HepG2 (cell line): ENCODE data around the gene TMEM141. TPM values are rescaled to one million over a fixed set of nuclear protein-coding genes. Genes with fewer than 3 reads are reported as not detected.
A peak's percentile ranks its signal among the peaks of the same experiment; 100 is the strongest.

Experiments used
- CENPT ChIP-seq: sonication (generic); formaldehyde crosslinking; IDR thresholded peaks from 2 replicates; pipeline ENCODE4 v1.8.0; 2022; ENCODE audit warnings: low read depth, mild to moderate bottlenecking, moderate library complexity, missing genetic modification reagents
- CHD2 ChIP-seq: IDR thresholded peaks from 2 replicates; pipeline ENCODE4 v1.6.1; 2011; ENCODE audit warnings: low read depth, low read length, improper control_type of control experiment
- GABPB1 ChIP-seq: IDR thresholded peaks from 2 replicates; pipeline ENCODE4 v1.6.1; 2016; ENCODE audit warnings: mild to moderate bottlenecking, missing genetic modification reagents, moderate library complexity, missing compliant biosample characterization
- MEF2D ChIP-seq: sonication (generic); formaldehyde crosslinking; IDR thresholded peaks from 2 replicates; pipeline ENCODE4 v1.5.1; 2020; ENCODE audit warnings: mild to moderate bottlenecking, missing genetic modification reagents
- NFE2L1 ChIP-seq: sonication (generic); formaldehyde crosslinking; IDR thresholded peaks from 2 replicates; pipeline ENCODE4 v1.4.0; 2020; ENCODE audit warnings: missing genetic modification reagents, mild to moderate bottlenecking, borderline replicate concordance
- PAF1 ChIP-seq: IDR thresholded peaks from 2 replicates; pipeline ENCODE4 v1.6.1; 2016; ENCODE audit warnings: missing genetic modification reagents, missing compliant biosample characterization
- POLR2AphosphoS5 ChIP-seq: IDR thresholded peaks from 2 replicates; pipeline ENCODE4 v1.6.1; 2012; ENCODE audit warnings: low read depth, low read length
- RBM22 ChIP-seq: fragments of 200-400 bp; formaldehyde crosslinking; optimal IDR thresholded peaks from 2 replicates; pipeline ENCODE3; 2017; ENCODE audit warnings: mild to moderate bottlenecking, low read length, moderate library complexity
- ZNF225 ChIP-seq: sonication (generic); formaldehyde crosslinking; IDR thresholded peaks from 2 replicates; pipeline ENCODE4 v1.4.0; 2020; ENCODE audit warnings: mild to moderate bottlenecking, missing genetic modification reagents
- ZNF251 ChIP-seq: sonication (generic); formaldehyde crosslinking; IDR thresholded peaks from 2 replicates; pipeline ENCODE4 v1.9.0; 2021; ENCODE audit warnings: mild to moderate bottlenecking, missing genetic modification reagents
- ZNF256 ChIP-seq: sonication (generic); formaldehyde crosslinking; conservative IDR thresholded peaks from 2 replicates; pipeline ENCODE4 v1.4.0; 2020; ENCODE audit warnings: missing genetic modification reagents
- ZNF747 ChIP-seq: sonication (generic); formaldehyde crosslinking; IDR thresholded peaks from 2 replicates; pipeline ENCODE4 v1.8.1; 2023; ENCODE audit warnings: missing genetic modification reagents, mild to moderate bottlenecking, borderline replicate concordance
- ZNF879 ChIP-seq: sonication (generic); formaldehyde crosslinking; IDR thresholded peaks from 2 replicates; pipeline ENCODE4 v1.8.1; 2023; ENCODE audit warnings: missing genetic modification reagents
- ZSCAN12 ChIP-seq: sonication (generic); formaldehyde crosslinking; IDR thresholded peaks from 2 replicates; pipeline ENCODE4 v1.9.0; 2021; ENCODE audit warnings: mild to moderate bottlenecking, missing genetic modification reagents
- polyA plus RNA-seq, 8 experiments: library from polyadenylated mRNA; depleted of rRNA in 3 of 8; stranded (reverse) in 7 of 8; unstranded in 1 of 8; fragments of >200 nt; fragmentation: Illumina TruSeq in 4 of 8; extraction: Trizol in 4 of 8; gene quantifications; 2 replicates each; pipeline versions ENCODE4 v1.2.1 to v1.2.3, GENCODE V29; 2011 to 2016; ENCODE audit warnings: low read depth in 4 of 8, missing spikeins in 1 of 8, mixed read lengths in 1 of 8; ENCODE audit not compliant: insufficient read depth in 1 of 8
- total RNA-seq, 5 experiments: library from RNA; depleted of rRNA; stranded (reverse); fragments of >200 nt; fragmentation: Illumina TruSeq; extraction: Trizol; gene quantifications; 2 replicates each; pipeline ENCODE4 v1.2.3, GENCODE V29; 2016; ENCODE audit warnings: low read depth in 1 of 5
- TF ChIP-seq, protein P1 (sequence below): sonication (generic); formaldehyde crosslinking; IDR thresholded peaks from 2 replicates; pipeline ENCODE4 v1.4.0; 2020; ENCODE audit warnings: mild to moderate bottlenecking, missing genetic modification reagents, borderline replicate concordance
- TF ChIP-seq, protein P2 (sequence below): sonication (generic); formaldehyde crosslinking; IDR thresholded peaks from 2 replicates; pipeline ENCODE4 v1.5.0; 2020; ENCODE audit warnings: mild to moderate bottlenecking, missing genetic modification reagents
- TF ChIP-seq, protein P3 (sequence below): sonication (generic); formaldehyde crosslinking; IDR thresholded peaks from 2 replicates; pipeline ENCODE4 v1.9.0; 2021; ENCODE audit warnings: missing genetic modification reagents, borderline replicate concordance
- TF ChIP-seq, protein P4 (sequence below): fragments of 450-650 bp; IDR thresholded peaks from 2 replicates; pipeline ENCODE4 v1.6.1; 2017

TMEM141 gene
- total and polyA plus RNA-seq, 2 of the 13 experiments (the other 11 are each of a cell fraction or from before 2014, with no cell fraction given) = 81.0 to 202 TPM

DNA sequence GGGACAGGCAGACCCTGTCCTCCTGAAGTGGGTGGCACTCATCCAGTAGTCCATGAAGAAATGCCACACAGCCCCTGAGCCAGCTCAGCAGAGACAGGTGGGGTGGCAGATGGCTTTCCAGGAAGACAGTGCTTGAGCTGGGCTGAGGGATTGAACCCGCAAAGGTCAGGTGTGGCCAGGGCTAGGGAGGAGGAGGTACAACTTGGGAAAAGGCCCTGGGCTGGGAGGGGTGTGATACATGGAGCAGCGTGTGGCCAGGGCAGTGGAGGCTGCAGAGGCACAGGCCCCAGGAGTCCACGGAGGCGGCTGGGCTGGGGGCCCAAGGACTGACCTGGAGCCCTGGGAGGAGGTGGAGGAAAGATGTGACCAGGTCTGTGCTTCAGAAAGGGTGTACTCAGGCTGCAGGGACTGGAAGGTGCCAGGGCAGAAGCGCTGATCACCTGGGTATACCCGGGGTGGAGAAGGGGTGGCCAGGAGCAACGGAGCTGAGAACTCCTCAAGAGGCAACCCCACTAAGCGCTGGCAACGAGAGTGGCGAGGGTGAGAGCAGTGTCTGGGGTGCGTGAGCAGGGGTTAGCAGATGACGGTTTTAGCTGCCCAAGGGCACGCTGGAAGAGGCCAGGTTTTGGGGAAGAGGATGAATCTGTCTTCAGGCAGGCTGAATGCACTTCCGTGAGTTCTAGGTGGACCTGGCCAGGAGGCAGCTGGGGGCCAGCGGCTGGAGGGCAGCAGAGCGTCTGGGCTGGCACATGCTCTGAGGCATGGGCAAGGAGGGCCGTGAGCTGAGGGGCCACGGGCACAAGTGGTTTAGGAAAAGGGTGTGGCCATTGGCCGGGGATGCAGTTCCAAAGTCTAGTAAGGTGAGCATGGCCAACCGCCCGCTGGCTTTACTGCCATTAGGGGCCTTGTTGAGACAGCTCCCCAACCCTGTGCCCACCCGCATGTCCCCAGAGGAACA, 12.7 kb downstream of the TMEM141 start (continued):
- no peak for TF ChIP-seq ZNF251
- no peak for TF ChIP-seq ZSCAN12 (CRISPR knock-in tag)
- TF ChIP-seq CENPT (CRISPR knock-in tag) = 0 out of 2 replicates have a peak, but pooled peaks have one; percentile 16
- TF ChIP-seq POLR2AphosphoS5 = peak; percentile 34; the same call in 1 of the 2 replicates
- TF ChIP-seq, protein P1, sequence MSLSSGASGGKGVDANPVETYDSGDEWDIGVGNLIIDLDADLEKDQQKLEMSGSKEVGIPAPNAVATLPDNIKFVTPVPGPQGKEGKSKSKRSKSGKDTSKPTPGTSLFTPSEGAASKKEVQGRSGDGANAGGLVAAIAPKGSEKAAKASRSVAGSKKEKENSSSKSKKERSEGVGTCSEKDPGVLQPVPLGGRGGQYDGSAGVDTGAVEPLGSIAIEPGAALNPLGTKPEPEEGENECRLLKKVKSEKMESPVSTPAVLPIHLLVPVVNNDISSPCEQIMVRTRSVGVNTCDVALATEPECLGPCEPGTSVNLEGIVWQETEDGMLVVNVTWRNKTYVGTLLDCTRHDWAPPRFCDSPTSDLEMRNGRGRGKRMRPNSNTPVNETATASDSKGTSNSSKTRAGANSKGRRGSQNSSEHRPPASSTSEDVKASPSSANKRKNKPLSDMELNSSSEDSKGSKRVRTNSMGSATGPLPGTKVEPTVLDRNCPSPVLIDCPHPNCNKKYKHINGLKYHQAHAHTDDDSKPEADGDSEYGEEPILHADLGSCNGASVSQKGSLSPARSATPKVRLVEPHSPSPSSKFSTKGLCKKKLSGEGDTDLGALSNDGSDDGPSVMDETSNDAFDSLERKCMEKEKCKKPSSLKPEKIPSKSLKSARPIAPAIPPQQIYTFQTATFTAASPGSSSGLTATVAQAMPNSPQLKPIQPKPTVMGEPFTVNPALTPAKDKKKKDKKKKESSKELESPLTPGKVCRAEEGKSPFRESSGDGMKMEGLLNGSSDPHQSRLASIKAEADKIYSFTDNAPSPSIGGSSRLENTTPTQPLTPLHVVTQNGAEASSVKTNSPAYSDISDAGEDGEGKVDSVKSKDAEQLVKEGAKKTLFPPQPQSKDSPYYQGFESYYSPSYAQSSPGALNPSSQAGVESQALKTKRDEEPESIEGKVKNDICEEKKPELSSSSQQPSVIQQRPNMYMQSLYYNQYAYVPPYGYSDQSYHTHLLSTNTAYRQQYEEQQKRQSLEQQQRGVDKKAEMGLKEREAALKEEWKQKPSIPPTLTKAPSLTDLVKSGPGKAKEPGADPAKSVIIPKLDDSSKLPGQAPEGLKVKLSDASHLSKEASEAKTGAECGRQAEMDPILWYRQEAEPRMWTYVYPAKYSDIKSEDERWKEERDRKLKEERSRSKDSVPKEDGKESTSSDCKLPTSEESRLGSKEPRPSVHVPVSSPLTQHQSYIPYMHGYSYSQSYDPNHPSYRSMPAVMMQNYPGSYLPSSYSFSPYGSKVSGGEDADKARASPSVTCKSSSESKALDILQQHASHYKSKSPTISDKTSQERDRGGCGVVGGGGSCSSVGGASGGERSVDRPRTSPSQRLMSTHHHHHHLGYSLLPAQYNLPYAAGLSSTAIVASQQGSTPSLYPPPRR (CRISPR knock-in tag) = no peak
- TF ChIP-seq ZNF879 (CRISPR knock-in tag) = no peak
- peak; percentile 84 for TF ChIP-seq RBM22
- no peak for TF ChIP-seq MEF2D (CRISPR knock-in tag)
- no peak for TF ChIP-seq ZNF256 (CRISPR knock-in tag)
- TF ChIP-seq, protein P2, sequence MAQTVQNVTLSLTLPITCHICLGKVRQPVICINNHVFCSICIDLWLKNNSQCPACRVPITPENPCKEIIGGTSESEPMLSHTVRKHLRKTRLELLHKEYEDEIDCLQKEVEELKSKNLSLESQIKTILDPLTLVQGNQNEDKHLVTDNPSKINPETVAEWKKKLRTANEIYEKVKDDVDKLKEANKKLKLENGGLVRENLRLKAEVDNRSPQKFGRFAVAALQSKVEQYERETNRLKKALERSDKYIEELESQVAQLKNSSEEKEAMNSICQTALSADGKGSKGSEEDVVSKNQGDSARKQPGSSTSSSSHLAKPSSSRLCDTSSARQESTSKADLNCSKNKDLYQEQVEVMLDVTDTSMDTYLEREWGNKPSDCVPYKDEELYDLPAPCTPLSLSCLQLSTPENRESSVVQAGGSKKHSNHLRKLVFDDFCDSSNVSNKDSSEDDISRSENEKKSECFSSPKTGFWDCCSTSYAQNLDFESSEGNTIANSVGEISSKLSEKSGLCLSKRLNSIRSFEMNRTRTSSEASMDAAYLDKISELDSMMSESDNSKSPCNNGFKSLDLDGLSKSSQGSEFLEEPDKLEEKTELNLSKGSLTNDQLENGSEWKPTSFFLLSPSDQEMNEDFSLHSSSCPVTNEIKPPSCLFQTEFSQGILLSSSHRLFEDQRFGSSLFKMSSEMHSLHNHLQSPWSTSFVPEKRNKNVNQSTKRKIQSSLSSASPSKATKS (CRISPR knock-in tag) = no peak
- TF ChIP-seq PAF1 (CRISPR knock-in tag) = no peak
- TF ChIP-seq, protein P3, sequence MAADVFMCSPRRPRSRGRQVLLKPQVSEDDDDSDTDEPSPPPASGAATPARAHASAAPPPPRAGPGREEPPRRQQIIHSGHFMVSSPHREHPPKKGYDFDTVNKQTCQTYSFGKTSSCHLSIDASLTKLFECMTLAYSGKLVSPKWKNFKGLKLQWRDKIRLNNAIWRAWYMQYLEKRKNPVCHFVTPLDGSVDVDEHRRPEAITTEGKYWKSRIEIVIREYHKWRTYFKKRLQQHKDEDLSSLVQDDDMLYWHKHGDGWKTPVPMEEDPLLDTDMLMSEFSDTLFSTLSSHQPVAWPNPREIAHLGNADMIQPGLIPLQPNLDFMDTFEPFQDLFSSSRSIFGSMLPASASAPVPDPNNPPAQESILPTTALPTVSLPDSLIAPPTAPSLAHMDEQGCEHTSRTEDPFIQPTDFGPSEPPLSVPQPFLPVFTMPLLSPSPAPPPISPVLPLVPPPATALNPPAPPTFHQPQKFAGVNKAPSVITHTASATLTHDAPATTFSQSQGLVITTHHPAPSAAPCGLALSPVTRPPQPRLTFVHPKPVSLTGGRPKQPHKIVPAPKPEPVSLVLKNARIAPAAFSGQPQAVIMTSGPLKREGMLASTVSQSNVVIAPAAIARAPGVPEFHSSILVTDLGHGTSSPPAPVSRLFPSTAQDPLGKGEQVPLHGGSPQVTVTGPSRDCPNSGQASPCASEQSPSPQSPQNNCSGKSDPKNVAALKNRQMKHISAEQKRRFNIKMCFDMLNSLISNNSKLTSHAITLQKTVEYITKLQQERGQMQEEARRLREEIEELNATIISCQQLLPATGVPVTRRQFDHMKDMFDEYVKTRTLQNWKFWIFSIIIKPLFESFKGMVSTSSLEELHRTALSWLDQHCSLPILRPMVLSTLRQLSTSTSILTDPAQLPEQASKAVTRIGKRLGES (CRISPR knock-in tag) = no peak
- TF ChIP-seq ZNF225 (CRISPR knock-in tag) = no peak
- no peak for TF ChIP-seq ZNF747 (CRISPR knock-in tag)
- TF ChIP-seq, protein P4, sequence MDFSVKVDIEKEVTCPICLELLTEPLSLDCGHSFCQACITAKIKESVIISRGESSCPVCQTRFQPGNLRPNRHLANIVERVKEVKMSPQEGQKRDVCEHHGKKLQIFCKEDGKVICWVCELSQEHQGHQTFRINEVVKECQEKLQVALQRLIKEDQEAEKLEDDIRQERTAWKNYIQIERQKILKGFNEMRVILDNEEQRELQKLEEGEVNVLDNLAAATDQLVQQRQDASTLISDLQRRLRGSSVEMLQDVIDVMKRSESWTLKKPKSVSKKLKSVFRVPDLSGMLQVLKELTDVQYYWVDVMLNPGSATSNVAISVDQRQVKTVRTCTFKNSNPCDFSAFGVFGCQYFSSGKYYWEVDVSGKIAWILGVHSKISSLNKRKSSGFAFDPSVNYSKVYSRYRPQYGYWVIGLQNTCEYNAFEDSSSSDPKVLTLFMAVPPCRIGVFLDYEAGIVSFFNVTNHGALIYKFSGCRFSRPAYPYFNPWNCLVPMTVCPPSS = no peak
- no peak for TF ChIP-seq GABPB1 (CRISPR knock-in tag)
- no peak for TF ChIP-seq NFE2L1
- TF ChIP-seq CHD2 = no peak
